Esophagus muscularis mucosa (tissue), 3 donors: Measurements from ENCODE around the gene MFAP3.

Experiments
- CTCF ChIP-seq, 3 experiments: fragments of 200-600 bp in 2 of 3; fragments of 450-650 bp in 1 of 3; sonication (generic) in 2 of 3; IDR thresholded peaks; one replicate each; pipeline ENCODE4 v1.5.1; 2017 to 2019; ENCODE audit warnings: antibody characterized with exemption in 3 of 3, mild to moderate bottlenecking in 2 of 3, moderate library complexity in 1 of 3
- POLR2AphosphoS5 ChIP-seq, 2 donors: sonication (generic); formaldehyde crosslinking; IDR thresholded peaks; one replicate each; pipeline ENCODE4 v1.6.1; 2017; ENCODE audit warnings: antibody characterized with exemption in 2 of 2

- TF ChIP-seq CTCF (IDR thresholded peaks at IDR 0.05) (no peak), POLR2AphosphoS5 (IDR thresholded peaks at IDR 0.05) (no peak)
Measured at GRCh38 chr5:154025951-154026350, 12.8 kb upstream of the MFAP3 start.
